HepG2 (cell line): Measurements from ENCODE around the gene IQSEC1. TPM values are rescaled to one million over a fixed set of nuclear protein-coding genes. Genes with fewer than 3 reads are reported as not detected.

Experiments used
- ATAC-seq: fragments of 200-7000 bp; cut with Tn5 transposase; 3 replicates; pipeline ENCODE4 v1.9.1; 2020; ENCODE audit warnings: mild to moderate bottlenecking, moderate library complexity
- BruUV-seq: library from RNA; stranded (reverse); fragments of 400-500 nt; replicated peaks from 2 replicates; lab custom pipeline; 2021; lab: Mats Ljungman, UMichigan
- CTCF ChIA-PET: fragments of 300-600 bp; formaldehyde crosslinking; extraction: SDS; loops from one replicate; lab custom pipeline; 2021; ENCODE audit warnings: low total read pairs, inconsistent platforms, low intra/inter-chr PET ratio; lab: Yijun Ruan, JAX
- POLR2A ChIA-PET: fragments of 350-600 bp; sonication (Branson Sonifier 250); formaldehyde crosslinking; loops from one replicate; lab custom pipeline; 2020; ENCODE audit warnings: antibody characterized with exemption, inconsistent platforms; lab: Yijun Ruan, JAX
- DNase-seq: peaks from one replicate; pipeline ENCODE4 v3.0.0-alpha.2; 2015; ENCODE audit warnings: low spot score
- FAIRE-seq: peaks from 3 replicates; lab custom pipeline; 2011; peaks lifted over from hg19 to GRCh38; lab: Jason Lieb, UNC
- H2AFZ ChIP-seq: one replicate; pipeline ENCODE4 v1.6.1; 2011; ENCODE audit warnings: low read length, inconsistent platforms
- H3K27ac ChIP-seq: fragments of 300-600 bp; 3 replicates; pipeline ENCODE4 v1.8.0; 2011; ENCODE audit warnings: mixed run types, mild to moderate bottlenecking, mixed read lengths, low read length, inconsistent platforms; ENCODE audit not compliant: insufficient read depth; ENCODE audit errors: extremely low read length
- H3K27me3 ChIP-seq, 2 experiments: fragments of 200-600 bp in 1 of 2; 2 replicates in 1 of 2; 3 replicates in 1 of 2; pipeline versions ENCODE4 v1.6.0 to v1.8.0; 2011; ENCODE audit warnings: low read length in 2 of 2, mild to moderate bottlenecking in 2 of 2, moderate library complexity in 2 of 2, inconsistent platforms in 1 of 2; ENCODE audit not compliant: insufficient read depth in 2 of 2, control insufficient read depth in 1 of 2
- H3K36me3 ChIP-seq, 2 experiments: fragments of 200-600 bp in 1 of 2; replicated peaks in 1 of 2; 2 replicates in 1 of 2; 3 replicates in 1 of 2; pipeline versions ENCODE4 v1.5.1 to v1.8.0; 2011; ENCODE audit warnings: low read length in 2 of 2, inconsistent platforms in 1 of 2; ENCODE audit not compliant: insufficient read depth in 2 of 2, control insufficient read depth in 1 of 2
- H3K4me1 ChIP-seq: 2 replicates; pipeline ENCODE4 v1.5.1; 2012; ENCODE audit warnings: low read length, inconsistent platforms; ENCODE audit not compliant: insufficient read depth
- H3K4me2 ChIP-seq: 2 replicates; pipeline ENCODE4 v1.6.0; 2011; ENCODE audit warnings: low read depth, low read length, inconsistent platforms
- H3K4me3 ChIP-seq, 3 experiments: fragments of 200-600 bp in 1 of 3; sonication (generic), shearing (Covaris generic) in 1 of 3; replicated peaks in 1 of 3; 2 replicates each; pipeline ENCODE4 v1.5.1; 2011 to 2016; ENCODE audit warnings: low read length in 3 of 3, inconsistent platforms in 2 of 3, low read depth in 2 of 3, mild to moderate bottlenecking in 2 of 3, control low read depth in 1 of 3, mixed read lengths in 1 of 3; ENCODE audit not compliant: insufficient read depth in 1 of 3
- H3K79me2 ChIP-seq: one replicate; pipeline ENCODE4 v1.6.1; 2011; ENCODE audit warnings: low read length, inconsistent platforms; ENCODE audit not compliant: insufficient read depth
- H3K9ac ChIP-seq: 2 replicates; pipeline ENCODE4 v1.6.0; 2011; ENCODE audit warnings: mild to moderate bottlenecking, low read depth, low read length, inconsistent platforms; ENCODE audit not compliant: insufficient read depth
- H3K9me3 ChIP-seq: 2 replicates; pipeline ENCODE4 v1.5.1; 2012; ENCODE audit warnings: mild to moderate bottlenecking, low read length
- H4K20me1 ChIP-seq: 2 replicates; pipeline ENCODE4 v1.6.0; 2011; ENCODE audit warnings: inconsistent platforms, mild to moderate bottlenecking, low read length, moderate library complexity; ENCODE audit not compliant: insufficient read depth
- ASH2L ChIP-seq: fragments of 300-600, 200-600 bp; sonication (generic); IDR thresholded peaks from 2 replicates; pipeline ENCODE4 v1.7.0; 2017; ENCODE audit warnings: low read depth, mild to moderate bottlenecking, moderate library complexity, mixed read lengths, low read length; ENCODE audit not compliant: insufficient read length
- ESRRA ChIP-seq: sonication (generic); formaldehyde crosslinking; IDR thresholded peaks from 2 replicates; pipeline ENCODE4 v1.5.1; 2020; ENCODE audit warnings: mild to moderate bottlenecking, low read depth, missing genetic modification reagents
- MAZ ChIP-seq, 2 experiments: sonication (generic) in 1 of 2; formaldehyde crosslinking in 1 of 2; IDR thresholded peaks; 2 replicates each; pipeline versions ENCODE4 v1.5.0 to v1.6.1; 2012 to 2020; ENCODE audit warnings: low read depth in 2 of 2, mild to moderate bottlenecking in 2 of 2, borderline replicate concordance in 1 of 2, improper control_type of control experiment in 1 of 2, low read length in 1 of 2, missing genetic modification reagents in 1 of 2, moderate library complexity in 1 of 2
- RBM22 ChIP-seq: fragments of 200-400 bp; formaldehyde crosslinking; optimal IDR thresholded peaks from 2 replicates; pipeline ENCODE3; 2017; ENCODE audit warnings: mild to moderate bottlenecking, low read length, moderate library complexity
- SAFB2 ChIP-seq: sonication (generic); formaldehyde crosslinking; IDR thresholded peaks from 2 replicates; pipeline ENCODE4 v1.5.1; 2020; ENCODE audit warnings: missing genetic modification reagents, low read depth, mild to moderate bottlenecking, borderline replicate concordance
- ZNF263 ChIP-seq: sonication (generic); formaldehyde crosslinking; IDR thresholded peaks from 2 replicates; pipeline ENCODE4 v1.4.0; 2020; ENCODE audit warnings: missing genetic modification reagents
- ZNF546 ChIP-seq: sonication (generic); formaldehyde crosslinking; conservative IDR thresholded peaks from 2 replicates; pipeline ENCODE4 v1.8.1; 2023; ENCODE audit warnings: mild to moderate bottlenecking, missing genetic modification reagents
- ZNF749 ChIP-seq: sonication (generic); formaldehyde crosslinking; IDR thresholded peaks from 2 replicates; pipeline ENCODE4 v1.8.0; 2022; ENCODE audit warnings: mild to moderate bottlenecking, missing genetic modification reagents, moderate library complexity, borderline replicate concordance
- ZNF766 ChIP-seq: sonication (generic); formaldehyde crosslinking; IDR thresholded peaks from 2 replicates; pipeline ENCODE4 v1.5.0; 2020; ENCODE audit warnings: missing genetic modification reagents, borderline replicate concordance
- WGBS: methylation state at CpG from one replicate; pipeline ENCODE4 v1.1.6; 2017; ENCODE audit warnings: low lambda C conversion rate; 5-methylcytosine and 5-hydroxymethylcytosine counted together
- in situ Hi-C: cut with HindIII; loops from 2 replicates; pipeline ENCODE4 v1.10.0; 2017; ENCODE audit warnings: low pct_unique_long_range_greater_than_20kb; ENCODE audit not compliant: extremely low pct_ligation_motif_present
- intact Hi-C: fragments of 100-400 bp; cut with micrococcal nuclease; formaldehyde crosslinking; loops from one replicate; pipeline ENCODE4 v1.10.0; 2022; ENCODE audit not compliant: unreplicated experiment
- polyA plus RNA-seq, 8 experiments: library from polyadenylated mRNA; depleted of rRNA in 3 of 8; stranded (reverse) in 7 of 8; unstranded in 1 of 8; fragments of >200 nt; fragmentation: Illumina TruSeq in 4 of 8; extraction: Trizol in 4 of 8; gene quantifications; 2 replicates each; pipeline versions ENCODE4 v1.2.1 to v1.2.3, GENCODE V29; 2011 to 2016; ENCODE audit warnings: low read depth in 4 of 8, missing spikeins in 1 of 8, mixed read lengths in 1 of 8; ENCODE audit not compliant: insufficient read depth in 1 of 8
- total RNA-seq, 5 experiments: library from RNA; depleted of rRNA; stranded (reverse); fragments of >200 nt; fragmentation: Illumina TruSeq; extraction: Trizol; gene quantifications; 2 replicates each; pipeline ENCODE4 v1.2.3, GENCODE V29; 2016; ENCODE audit warnings: low read depth in 1 of 5

The IQSEC1 gene
- total and polyA plus RNA-seq, 2 of the 13 experiments (the other 11 are each of a cell fraction or from before 2014, with no cell fraction given): 17.4 to 20.2 TPM

DNA sequence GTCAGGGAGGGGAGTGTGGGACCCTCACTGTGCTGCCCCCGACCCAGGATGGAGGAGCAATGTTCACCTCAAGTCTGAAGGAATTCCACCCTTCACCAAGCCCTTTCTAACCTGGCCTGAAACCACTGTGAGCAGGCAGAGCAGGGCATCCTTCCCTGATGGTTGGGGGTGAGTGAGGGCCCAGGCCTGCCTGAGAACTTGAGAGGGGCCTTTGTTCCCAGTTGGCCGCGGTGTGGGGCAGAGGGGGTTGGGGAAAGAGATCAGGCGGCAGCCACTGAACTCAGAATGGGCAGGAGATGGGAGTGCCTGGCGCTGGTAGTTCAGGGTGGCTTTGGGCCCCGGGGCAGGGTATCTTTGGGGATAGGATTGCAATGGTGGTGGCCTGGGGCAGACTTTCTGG is 128.4 kb downstream of the IQSEC1 start (continued):
- no peak for TF ChIP-seq ZNF749 (CRISPR knock-in tag)
- no peak for TF ChIP-seq MAZ (IDR thresholded peaks at IDR 0.05; ENCODE audit: borderline replicate concordance, low read depth, low read length)
- no peak for TF ChIP-seq MAZ (CRISPR knock-in tag; IDR thresholded peaks at IDR 0.05; ENCODE audit: low read depth)
- no peak for TF ChIP-seq ESRRA (CRISPR knock-in tag)
- peak; percentile 54 for TF ChIP-seq RBM22
- TF ChIP-seq ZNF263 (CRISPR knock-in tag): no peak

DNA sequence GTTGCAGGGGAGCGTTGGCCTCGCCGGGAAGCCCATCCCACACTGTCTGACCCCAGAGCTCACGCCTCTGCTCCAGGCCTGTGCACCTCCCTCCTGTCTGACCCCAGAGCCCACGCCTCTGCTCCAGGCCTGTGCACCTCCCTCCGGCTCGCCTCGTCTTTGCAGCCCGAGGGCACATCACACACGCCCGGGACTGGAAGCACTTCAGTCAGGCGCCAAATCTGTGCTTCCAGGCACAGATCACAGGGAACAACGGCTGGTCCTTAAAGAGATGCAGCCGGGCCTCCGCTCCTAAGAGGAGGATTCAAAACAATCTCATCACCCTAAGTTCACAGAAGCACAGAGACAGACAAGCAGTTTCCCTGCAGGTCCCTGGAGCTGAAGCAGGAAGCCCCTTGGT is 128.8 kb downstream of the IQSEC1 start:
- TF ChIP-seq ZNF766 (CRISPR knock-in tag): no peak
- no peak for TF ChIP-seq ZNF749 (CRISPR knock-in tag)
- TF ChIP-seq ASH2L: no peak
- no peak for TF ChIP-seq SAFB2 (CRISPR knock-in tag)
- TF ChIP-seq ZNF546: no peak
- Histone ChIP-seq H3K27ac (no peak overlapping the region), H3K4me3 (no peak overlapping the region), H3K79me2 (peaks cover 33% of the 10 kb centered on the region), H4K20me1 (peaks cover 52% of the 10 kb centered on the region), H3K4me2 (no peak overlapping the region), H2AFZ (no peak overlapping the region), H3K9ac (no peak overlapping the region), H3K27me3 (no peaks in the 10 kb centered on the region), H3K36me3 (peaks cover 23 to 42% of the 10 kb centered on the region in 2 experiments), H3K9me3 (no peaks in the 10 kb centered on the region), H3K4me1 (peaks cover 22% of the 10 kb centered on the region)
- BruUV-seq: no TSS peak
- WGBS: 97% methylated on average over 15 of the region's 15 CpGs
- in situ Hi-C loops: no loop called here
- no peak for DNase-seq
- intact Hi-C loops: no loop called here
- no peak for FAIRE-seq
- ChIA-PET POLR2A (no interaction called here), CTCF (no interaction called here)
- no peak for ATAC-seq
